AG09309 (cell line): Measurements from ENCODE around the gene SERPINB8.
"Not testable (repeated sequence)": the region's sequence is repeated elsewhere in the genome, so short reads cannot be mapped to it uniquely, and the experiment has no call there.

ENCODE experiments used
- DNase-seq: peaks from one replicate; pipeline ENCODE4 v3.0.0-alpha.2; 2010; ENCODE audit warnings: low read depth
- H3K4me3 ChIP-seq: 2 replicates; pipeline ENCODE4 v1.5.1; 2011; ENCODE audit warnings: mild to moderate bottlenecking, low read depth, low read length, moderate library complexity; ENCODE audit not compliant: control insufficient read depth
- CTCF ChIP-seq: IDR thresholded peaks from 2 replicates; pipeline ENCODE4 v1.5.1; 2011; ENCODE audit warnings: mild to moderate bottlenecking, low read depth, low read length, inconsistent platforms; ENCODE audit not compliant: insufficient read depth, control insufficient read depth; ENCODE audit errors: missing control alignments

The SERPINB8 gene

GRCh38 chr18:63936156-63936931 lies 33.5 kb upstream of the SERPINB8 start:
- H3K4me3 ChIP-seq = peak overlapping the region; percentile 80
- peak; percentile 77 for TF ChIP-seq CTCF

GRCh38 chr18:63936932-63937393 lies 32.9 kb upstream of the SERPINB8 start:
- no peak for DNase-seq
- no peak for TF ChIP-seq CTCF
- peak overlapping the region; percentile 80 for H3K4me3 ChIP-seq

More at GRCh38 chr18:63936156-63936931, 33.5 kb upstream of the SERPINB8 start:
- DNase-seq = no peak

GRCh38 chr18:63940008-63940407 lies 29.9 kb upstream of the SERPINB8 start:
- no peak for TF ChIP-seq CTCF
- H3K4me3 ChIP-seq = no peak overlapping the region
- DNase-seq = no peak

GRCh38 chr18:63940543-63941050 lies 29.3 kb upstream of the SERPINB8 start:
- not testable (repeated sequence) for H3K4me3 ChIP-seq, DNase-seq

GRCh38 chr18:63947051-63947790 lies 22.7 kb upstream of the SERPINB8 start:
- no peak overlapping the region for H3K4me3 ChIP-seq
- no peak for DNase-seq
- no peak for TF ChIP-seq CTCF

GRCh38 chr18:63949068-63949737 lies 20.7 kb upstream of the SERPINB8 start, which contains the start of gene HMSD:
Gene HMSD (plus strand): TSS chr18:63949301. CDS start chr18:63953456, 4,155 bp downstream.
- TF ChIP-seq CTCF = peak; percentile 30
- no peak within 1 kb of the TSS; the same call in 1 of the 2 replicates for H3K4me3 ChIP-seq
- DNase-seq = no peak
